ENCODE measurements around the gene DDX52.

- no peak for TF ChIP-seq CTCF (conservative IDR thresholded peaks at IDR 0.05; ENCODE audit: low read depth, low read length)
- no peak for TF ChIP-seq EZH2 (IDR thresholded peaks at IDR 0.05; ENCODE audit: borderline replicate concordance, low read depth, low read length, poor library complexity, severe bottlenecking)
These were observed 4.6 kb upstream of the DDX52 start for GRCh38 chr17:37647856-37648255.
